Body of pancreas (tissue), 4 donors: ENCODE data around the gene OPN1MW3. TPM values are rescaled to one million over a fixed set of nuclear protein-coding genes. Genes with fewer than 3 reads are reported as not detected.

Source experiments
- ATAC-seq: fragments of 150-250 bp; one replicate; pipeline ENCODE4 v1.9.1; 2016
- DNase-seq, 4 donors: peaks; one replicate each; pipeline ENCODE4 v3.0.0-alpha.2; 2019
- H3K27ac ChIP-seq, 4 donors: fragments of 200-600 bp; sonication (generic); 1 replicate in 3 of 4; 2 replicates in 1 of 4; pipeline versions ENCODE4 v1.5.1 to v1.6.1; 2016 to 2019; ENCODE audit warnings: mild to moderate bottlenecking in 1 of 4, mixed read lengths in 1 of 4, moderate library complexity in 1 of 4
- H3K27me3 ChIP-seq, 2 donors: fragments of 200-600 bp; sonication (generic); one replicate each; pipeline ENCODE4 v1.6.0; 2016; ENCODE audit warnings: mild to moderate bottlenecking in 1 of 2
- H3K36me3 ChIP-seq, 2 donors: fragments of 200-600 bp; sonication (generic); replicated peaks in 1 of 2; 2 replicates each; pipeline ENCODE4 v1.5.1; 2016; ENCODE audit warnings: low read depth in 2 of 2; ENCODE audit not compliant: insufficient read depth in 1 of 2
- H3K4me1 ChIP-seq: fragments of 200-600 bp; sonication (generic); one replicate; pipeline ENCODE4 v1.6.0; 2016
- H3K4me3 ChIP-seq, 2 donors: fragments of 200-600 bp; sonication (generic); 1 replicate in 1 of 2; 2 replicates in 1 of 2; pipeline ENCODE4 v1.5.1; 2016 to 2019
- H3K9me3 ChIP-seq, 3 donors: fragments of 200-600 bp; sonication (generic); 1 replicate in 2 of 3; 2 replicates in 1 of 3; pipeline ENCODE4 v1.5.1; 2016
- POLR2A ChIP-seq, 3 donors: fragments of 450-650 bp; IDR thresholded peaks; one replicate each; pipeline ENCODE4 v1.6.1; 2016; ENCODE audit warnings: antibody characterized with exemption in 3 of 3, mild to moderate bottlenecking in 2 of 3
- WGBS, 2 donors: methylation state at CpG; one replicate each; pipeline ENCODE4 v1.1.5; 2017; 5-methylcytosine and 5-hydroxymethylcytosine counted together
- intact Hi-C: fragments of 100-400 bp; cut with DNase I; formaldehyde crosslinking; loops from one replicate; pipeline ENCODE4 v1.15.1; 2023
- total RNA-seq, 2 donors: library from RNA; depleted of rRNA; stranded (reverse); fragments of >200 nt; gene quantifications; one replicate each; pipeline ENCODE4 v1.1.0, GENCODE V29; 2016
- TF ChIP-seq, protein P1 (sequence below), 7 experiments: fragments of 450-650 bp in 4 of 7; fragments of 200-600 bp in 3 of 7; sonication (generic) in 3 of 7; IDR thresholded peaks; one replicate each; pipeline ENCODE4 v1.5.1; 2016 to 2019; ENCODE audit warnings: antibody characterized with exemption in 7 of 7

OPN1MW3 gene
- total RNA-seq, 2 donors from 2014 or later: not detected

DNA sequence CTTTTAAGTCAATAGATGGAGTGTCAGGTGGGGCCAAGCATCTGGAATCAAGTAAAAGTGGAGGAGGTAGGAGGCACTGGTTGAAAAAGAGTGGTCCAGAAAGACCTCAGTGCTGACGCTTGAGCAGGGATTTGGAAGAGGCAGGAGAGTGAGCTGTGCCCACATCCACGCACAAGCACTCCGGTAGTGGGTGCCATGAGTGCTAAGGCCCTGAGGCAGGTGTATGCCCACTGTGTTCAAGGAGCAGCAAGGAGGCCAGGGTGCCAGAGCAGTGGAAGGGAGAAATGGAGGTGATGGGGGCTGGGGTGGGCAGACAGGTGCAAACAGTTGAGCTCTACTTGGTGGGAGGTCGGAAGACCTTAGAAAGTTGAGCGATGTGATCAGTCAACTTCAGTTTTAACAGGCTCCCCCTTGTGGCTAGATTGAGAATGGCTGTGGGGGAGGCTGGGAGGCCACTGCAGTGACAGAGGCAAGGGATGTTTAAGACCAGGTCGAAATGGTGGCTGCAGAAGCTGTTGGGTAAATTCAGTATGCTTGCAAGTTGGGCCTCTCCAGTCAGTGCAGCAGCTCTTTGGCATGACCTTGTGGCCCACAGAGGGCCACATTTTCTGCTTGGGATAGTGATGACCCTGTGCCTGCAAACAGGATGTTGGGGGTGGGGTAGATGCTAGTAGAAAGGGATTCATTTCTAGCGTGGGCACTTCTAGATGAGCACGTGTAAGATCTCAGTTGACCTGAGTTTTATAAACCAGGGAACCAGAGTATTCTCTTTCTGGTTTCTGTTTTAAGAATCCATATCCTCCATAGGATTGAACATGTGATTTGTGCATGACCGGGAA lies 50.9 kb downstream of the OPN1MW3 start:
- Histone ChIP-seq H3K4me1 (no peaks in the 10 kb centered on the region), H3K4me3 (no peak overlapping the region), H3K9me3 (no peaks in the 10 kb centered on the region), H3K27me3 (no peaks in the 10 kb centered on the region), H3K36me3 (no peaks in the 10 kb centered on the region), H3K27ac (no peak overlapping the region)
- peak; percentile 40 for ATAC-seq
- peak; percentile 62 to 71 (median 66) for DNase-seq
- intact Hi-C loops: no loop called here
- no peak for TF ChIP-seq POLR2A (IDR thresholded peaks at IDR 0.05)
- TF ChIP-seq, protein P1, sequence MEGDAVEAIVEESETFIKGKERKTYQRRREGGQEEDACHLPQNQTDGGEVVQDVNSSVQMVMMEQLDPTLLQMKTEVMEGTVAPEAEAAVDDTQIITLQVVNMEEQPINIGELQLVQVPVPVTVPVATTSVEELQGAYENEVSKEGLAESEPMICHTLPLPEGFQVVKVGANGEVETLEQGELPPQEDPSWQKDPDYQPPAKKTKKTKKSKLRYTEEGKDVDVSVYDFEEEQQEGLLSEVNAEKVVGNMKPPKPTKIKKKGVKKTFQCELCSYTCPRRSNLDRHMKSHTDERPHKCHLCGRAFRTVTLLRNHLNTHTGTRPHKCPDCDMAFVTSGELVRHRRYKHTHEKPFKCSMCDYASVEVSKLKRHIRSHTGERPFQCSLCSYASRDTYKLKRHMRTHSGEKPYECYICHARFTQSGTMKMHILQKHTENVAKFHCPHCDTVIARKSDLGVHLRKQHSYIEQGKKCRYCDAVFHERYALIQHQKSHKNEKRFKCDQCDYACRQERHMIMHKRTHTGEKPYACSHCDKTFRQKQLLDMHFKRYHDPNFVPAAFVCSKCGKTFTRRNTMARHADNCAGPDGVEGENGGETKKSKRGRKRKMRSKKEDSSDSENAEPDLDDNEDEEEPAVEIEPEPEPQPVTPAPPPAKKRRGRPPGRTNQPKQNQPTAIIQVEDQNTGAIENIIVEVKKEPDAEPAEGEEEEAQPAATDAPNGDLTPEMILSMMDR (IDR thresholded peaks at IDR 0.05): peak; percentile 54 to 66 (median 59)
- 37 to 53% methylated on average over 7 to 9 of the region's 9 CpGs for WGBS, 2 donors

DNA sequence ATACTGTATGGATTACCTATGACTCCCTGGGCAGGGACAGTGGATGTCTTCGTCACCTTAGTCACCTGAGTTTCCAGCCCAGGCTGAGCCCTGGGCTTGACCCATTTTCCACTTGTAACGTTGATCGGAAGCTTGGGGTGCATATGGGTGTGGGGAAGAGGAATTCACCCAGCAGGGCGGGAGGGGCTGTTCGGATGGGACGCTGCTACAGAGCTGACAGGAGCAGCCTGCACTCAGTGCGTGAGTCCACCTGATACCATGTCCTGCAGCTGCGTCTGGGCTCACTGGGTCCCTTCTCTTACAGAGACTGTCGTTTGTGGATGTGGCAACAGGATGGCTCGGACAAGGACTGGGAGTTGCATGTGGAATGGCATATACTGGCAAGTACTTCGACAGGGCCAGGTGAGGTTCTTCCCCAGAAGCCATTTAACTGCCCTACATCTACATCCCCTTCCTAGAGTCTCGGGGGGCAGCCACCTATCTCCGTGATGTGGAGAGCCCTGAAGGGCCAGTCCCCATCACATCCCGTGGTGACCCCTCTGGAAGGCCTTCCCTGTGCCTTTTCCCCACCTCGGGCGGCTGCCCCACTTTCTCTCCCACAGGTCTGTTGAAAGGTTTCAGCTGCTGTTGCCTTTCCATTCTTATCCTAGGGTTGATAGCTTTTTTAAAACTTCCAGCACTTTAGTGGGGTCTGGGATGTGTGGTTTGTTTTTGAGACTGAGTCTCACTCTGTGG lies 51.8 kb downstream of the OPN1MW3 start:
- Histone ChIP-seq H3K27ac (no peak overlapping the region), H3K27me3 (no peaks in the 10 kb centered on the region), H3K4me3 (no peak overlapping the region), H3K4me1 (no peaks in the 10 kb centered on the region), H3K9me3 (no peaks in the 10 kb centered on the region), H3K36me3 (no peaks in the 10 kb centered on the region)
- 54 to 64% methylated on average over 8 to 16 of the region's 16 CpGs for WGBS, 2 donors
- no peak for TF ChIP-seq POLR2A (IDR thresholded peaks at IDR 0.05)
- TF ChIP-seq, protein P1 (IDR thresholded peaks at IDR 0.05): no peak
- no peak for ATAC-seq
- intact Hi-C loops: no loop called here
- no peak for DNase-seq

- Histone ChIP-seq H3K4me3 (no peak overlapping the region), H3K36me3 (no peaks in the 10 kb centered on the region), H3K4me1 (no peaks in the 10 kb centered on the region), H3K27me3 (no peaks in the 10 kb centered on the region), H3K9me3 (no peaks in the 10 kb centered on the region), H3K27ac (no peak overlapping the region)
- ATAC-seq: no peak
- no peak for DNase-seq
- 70 to 89% methylated on average over 5 to 11 of the region's 19 CpGs for WGBS, 2 donors
- no peak for TF ChIP-seq POLR2A (IDR thresholded peaks at IDR 0.05)
- TF ChIP-seq, protein P1 (IDR thresholded peaks at IDR 0.05): no peak
- intact Hi-C loops: no loop called here
Observed at GRCh38 chrX:154310616-154311536, 53.5 kb downstream of the OPN1MW3 start.

DNA sequence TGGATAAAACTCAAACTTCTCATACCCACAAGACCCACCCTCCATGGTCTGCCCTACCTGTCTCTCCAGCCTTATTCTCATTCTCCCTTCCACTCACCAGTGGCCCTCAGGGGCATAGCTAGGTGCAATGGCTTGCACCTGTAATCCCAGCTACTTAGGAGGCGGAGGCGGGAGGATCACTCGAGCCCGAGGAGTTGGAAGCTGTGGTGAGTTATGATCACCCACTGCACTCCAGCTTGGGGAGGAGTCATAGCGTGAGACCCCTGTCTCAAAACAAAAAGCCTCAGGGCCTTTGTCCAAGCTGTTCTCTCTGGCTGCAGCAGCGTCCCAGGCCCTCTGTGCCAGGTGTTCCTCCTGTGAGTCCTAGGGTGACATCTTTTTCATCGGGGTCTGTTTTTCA lies 54.7 kb downstream of the OPN1MW3 start:
- H3K36me3 ChIP-seq: no peaks in the 10 kb centered on the region
- no peak for DNase-seq
- 81 to 82% methylated on average over 5 of the region's 7 CpGs for whole genome bisulfite sequencing, 2 donors
- no peak overlapping the region for H3K4me3 ChIP-seq
- no peak for TF ChIP-seq POLR2A (IDR thresholded peaks at IDR 0.05)
- TF ChIP-seq, protein P1 (IDR thresholded peaks at IDR 0.05): no peak
- H3K27me3 ChIP-seq: no peaks in the 10 kb centered on the region
- ATAC-seq: no peak
- no peaks in the 10 kb centered on the region for H3K9me3 ChIP-seq
- no peaks in the 10 kb centered on the region for H3K4me1 ChIP-seq
- no peak overlapping the region for H3K27ac ChIP-seq
- intact Hi-C loops: no loop called here
